ENCODE measurements around the gene CROCC.
"Not testable (repeated sequence)": the region's sequence is repeated elsewhere in the genome, so short reads cannot be mapped to it uniquely, and the experiment has no call there.

- not testable (repeated sequence) for TF ChIP-seq CTCF, POLR2AphosphoS5 (IDR thresholded peaks at IDR 0.05)
These were observed 14.8 kb downstream of the CROCC start for GRCh38 chr1:16936580-16936979.

All from transverse colon (tissue), 4 donors.